ENCODE data around the gene BBS9.

BBS9 gene

DNA sequence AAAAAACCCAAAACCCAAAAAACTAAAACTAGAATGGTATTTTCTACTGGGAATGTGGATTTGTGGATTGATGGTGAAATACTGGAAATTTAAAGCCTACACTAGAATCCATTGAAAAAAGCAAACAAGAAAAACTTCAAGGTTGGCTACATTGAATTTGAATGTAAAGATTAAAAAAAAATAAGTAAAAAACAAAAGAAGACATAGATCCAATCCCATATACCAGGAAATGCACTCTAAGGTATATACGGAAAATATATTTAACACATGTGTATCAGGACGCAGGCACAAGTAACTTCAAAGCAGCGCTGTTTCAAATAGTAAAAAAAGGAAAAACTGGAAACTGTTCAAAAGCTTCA lies 754 bp upstream of the BBS9 start:
- no peak for ATAC-seq

DNA sequence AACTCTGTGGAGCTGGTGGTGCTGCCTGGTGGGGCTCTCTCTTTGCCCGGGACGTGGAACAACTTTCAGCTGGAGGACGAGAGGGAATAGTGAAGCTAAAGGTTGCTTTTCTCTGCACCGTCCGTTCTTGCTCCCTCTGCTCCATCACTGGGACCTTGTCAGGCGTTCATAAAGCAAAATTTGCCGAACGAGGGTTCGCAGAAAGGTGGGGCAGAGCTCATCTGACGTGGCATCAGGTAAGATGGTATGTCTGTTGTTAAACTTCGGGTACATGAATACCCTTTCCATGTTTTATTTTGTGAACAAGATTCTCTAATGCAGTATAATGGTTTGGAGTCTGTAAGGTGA lies 416 bp downstream of the BBS9 start:
- peak in 1 of 2 donors; percentile 1 for ATAC-seq

DNA sequence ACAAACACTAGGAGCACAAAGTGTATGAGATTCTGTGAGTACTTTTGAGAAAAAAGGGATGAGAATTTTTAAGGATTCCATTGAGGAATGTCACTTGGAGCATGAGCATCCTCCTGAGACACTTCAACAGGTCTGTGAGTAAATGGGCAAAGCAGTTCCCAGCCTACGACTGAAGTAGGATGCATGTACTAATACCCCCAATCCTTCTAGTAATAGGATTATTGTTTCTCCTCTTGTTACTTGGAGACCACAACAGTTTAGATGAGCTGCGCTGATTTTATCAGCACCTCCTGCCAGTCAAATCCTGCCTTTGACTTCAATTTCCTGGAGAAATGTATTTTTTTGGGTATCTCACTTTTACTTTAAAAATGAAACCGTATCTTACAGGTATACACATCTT lies 820 bp downstream of the BBS9 start:
- ATAC-seq: no peak

DNA sequence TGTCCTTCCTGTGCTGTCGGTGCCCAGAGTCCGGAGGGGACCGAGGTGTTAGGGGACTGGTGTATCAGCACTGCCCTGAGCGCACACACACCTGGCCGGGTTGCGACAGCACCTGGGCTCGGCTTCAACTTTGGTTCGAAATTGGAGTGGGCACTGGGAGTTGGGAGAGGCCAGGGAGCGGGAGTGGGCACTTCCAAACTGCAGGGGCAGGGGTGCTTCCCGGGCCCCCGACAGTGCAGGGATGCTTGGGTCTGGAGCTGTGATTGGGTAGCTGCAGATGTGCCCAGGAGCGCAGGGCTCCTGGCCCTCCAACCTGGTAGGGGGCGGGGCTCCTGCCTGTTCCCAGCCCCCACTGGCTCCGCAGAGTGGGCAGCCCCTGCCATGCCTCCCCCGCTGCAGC lies 7.7 kb downstream of the BBS9 start:
- no peak for ATAC-seq

DNA sequence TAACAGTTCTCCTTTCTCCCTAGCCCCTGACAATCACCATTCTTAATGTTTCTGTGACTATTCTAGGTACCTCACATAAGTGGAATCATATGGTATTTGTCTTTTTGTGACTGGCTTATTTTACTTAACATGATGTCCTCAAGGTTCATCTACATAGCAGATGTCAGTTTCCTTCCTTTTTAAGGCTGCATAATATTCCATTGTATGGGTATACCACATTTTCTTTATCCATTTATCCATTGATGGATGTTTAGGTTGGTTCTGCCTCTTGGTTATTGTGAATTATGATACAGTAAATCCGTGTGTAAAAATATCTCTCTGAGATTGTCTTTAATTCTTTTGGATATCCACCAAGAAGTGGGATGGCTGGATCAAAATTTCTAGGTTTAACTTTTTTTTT lies 13.2 kb downstream of the BBS9 start:
- ATAC-seq: no peak

DNA sequence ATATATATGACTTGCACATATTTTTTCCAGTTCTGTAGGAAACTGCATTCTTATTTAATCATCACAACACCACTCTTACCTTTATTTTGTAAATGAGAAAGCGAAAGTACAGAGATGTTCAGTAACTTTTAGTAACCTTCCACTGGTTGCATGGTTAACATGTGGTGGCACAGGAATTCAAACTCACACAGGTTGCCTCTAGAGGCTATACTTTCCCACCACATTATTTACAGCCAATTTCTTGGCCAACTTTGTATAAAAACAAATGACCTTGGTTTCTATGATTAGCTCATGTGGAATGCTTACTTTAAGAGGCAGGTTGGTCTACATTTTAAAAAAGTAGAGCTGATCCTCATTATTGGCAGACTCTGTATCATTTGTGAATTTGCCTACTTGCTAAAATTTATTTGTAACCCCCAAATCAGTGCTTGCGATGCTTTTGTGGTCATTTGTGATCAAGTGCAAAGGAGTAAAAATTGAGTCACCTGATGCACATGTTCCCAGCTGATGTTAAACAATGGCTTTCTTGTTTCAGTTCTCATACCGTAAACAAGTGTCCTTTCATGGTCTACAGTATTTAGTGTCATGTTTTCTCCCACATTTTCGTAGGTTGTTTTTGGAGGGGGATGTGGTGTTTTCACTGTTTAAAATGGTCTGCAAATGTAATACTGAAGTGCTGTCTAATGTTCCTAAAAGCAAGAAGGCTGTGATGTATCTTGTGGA lies 14.8 kb downstream of the BBS9 start:
- ATAC-seq: no peak

DNA sequence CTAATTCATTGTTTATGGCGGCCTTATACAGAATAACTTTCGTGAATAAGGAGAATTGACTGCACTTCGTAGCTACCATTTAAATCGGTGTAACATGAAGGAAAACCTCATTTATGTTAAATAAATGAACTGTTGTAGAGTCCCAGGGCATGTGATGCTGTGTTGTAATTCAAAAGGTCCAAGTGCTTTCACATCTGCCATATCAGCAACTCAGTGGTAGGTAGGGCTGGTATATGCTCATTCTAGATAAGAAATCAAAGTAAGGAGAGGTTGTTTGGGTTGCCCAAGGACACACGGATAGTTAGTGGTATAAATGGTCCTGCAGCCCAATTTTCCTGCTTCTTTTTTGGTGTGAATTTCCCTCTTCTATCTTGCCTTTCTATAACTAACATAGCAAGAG lies 15.8 kb downstream of the BBS9 start:
- ATAC-seq: no peak

DNA sequence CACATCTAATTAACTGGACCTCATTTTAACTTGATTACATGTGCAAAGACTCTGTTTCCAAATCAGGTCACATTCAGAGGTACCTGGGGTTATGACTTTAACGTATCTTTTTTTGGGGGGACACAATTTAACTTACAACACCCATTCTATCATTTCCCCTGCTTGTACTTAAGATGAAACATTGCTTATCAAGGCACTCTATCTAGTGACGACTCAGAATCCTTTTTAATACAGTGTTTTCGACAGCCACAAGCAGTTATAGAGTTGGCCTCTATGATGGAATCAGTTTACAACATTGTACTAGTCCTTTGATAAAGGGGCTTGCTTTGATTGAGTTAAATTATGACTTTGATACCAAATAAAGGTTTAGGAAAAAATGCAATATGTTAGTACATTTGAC lies 22.7 kb downstream of the BBS9 start:
- ATAC-seq: no peak

DNA sequence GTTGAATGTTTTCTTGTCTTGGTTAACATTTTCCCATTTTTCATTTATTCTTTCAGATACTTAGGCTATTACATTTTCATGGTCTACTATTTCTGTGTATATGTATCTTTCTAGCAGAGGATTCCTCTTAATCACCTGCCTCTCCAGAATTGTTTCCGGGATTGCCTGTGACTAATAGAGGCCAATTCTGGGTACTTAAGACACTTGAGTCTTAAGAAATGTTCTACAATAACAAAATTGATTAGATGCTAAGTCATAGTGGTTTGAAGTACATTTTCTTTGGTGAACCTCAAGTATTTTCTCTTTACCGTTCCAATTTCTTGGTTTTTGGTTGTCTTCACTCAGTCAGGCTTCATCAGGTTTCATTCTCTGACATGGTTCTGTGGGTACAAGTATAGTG lies 26.4 kb downstream of the BBS9 start:
- ATAC-seq: no peak

DNA sequence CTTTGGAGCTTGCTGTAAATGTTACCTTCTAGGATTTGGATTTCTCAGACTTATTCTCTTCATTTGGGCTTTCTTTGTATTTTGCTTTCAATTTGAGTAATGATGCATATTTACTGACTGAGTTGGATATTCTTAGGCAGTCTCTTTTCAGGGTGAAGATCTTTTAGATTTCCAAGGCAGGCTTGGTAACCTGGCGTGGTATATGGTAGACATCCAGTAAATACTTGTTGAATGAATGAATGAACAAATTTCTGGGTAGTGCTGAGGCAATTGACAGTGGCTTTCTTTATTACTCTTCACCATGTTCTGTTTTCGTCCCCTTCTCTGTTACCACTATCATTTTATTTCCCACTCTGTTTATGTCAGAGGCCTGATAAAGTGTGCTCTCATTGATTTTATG lies 27.1 kb downstream of the BBS9 start:
- ATAC-seq: no peak

DNA sequence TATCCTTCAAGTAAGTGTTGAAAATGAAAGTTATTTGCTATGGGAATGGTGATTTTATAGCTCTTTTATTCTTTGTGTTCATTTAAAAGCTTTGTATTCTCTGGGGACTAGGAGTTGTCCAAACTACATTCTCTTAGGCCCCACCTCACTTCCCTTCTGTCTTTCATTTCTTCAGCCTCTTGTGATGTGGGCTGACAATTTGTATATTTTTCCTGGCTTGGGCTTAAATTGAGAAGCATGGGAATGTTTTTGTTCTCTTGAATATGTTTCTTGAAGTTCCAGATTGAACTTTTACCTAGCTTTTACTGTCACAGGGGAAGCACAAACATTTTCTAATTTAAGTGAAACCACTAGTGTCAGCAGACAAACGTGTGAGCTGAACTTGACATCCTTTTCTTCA lies 27.9 kb downstream of the BBS9 start:
- no peak for ATAC-seq

DNA sequence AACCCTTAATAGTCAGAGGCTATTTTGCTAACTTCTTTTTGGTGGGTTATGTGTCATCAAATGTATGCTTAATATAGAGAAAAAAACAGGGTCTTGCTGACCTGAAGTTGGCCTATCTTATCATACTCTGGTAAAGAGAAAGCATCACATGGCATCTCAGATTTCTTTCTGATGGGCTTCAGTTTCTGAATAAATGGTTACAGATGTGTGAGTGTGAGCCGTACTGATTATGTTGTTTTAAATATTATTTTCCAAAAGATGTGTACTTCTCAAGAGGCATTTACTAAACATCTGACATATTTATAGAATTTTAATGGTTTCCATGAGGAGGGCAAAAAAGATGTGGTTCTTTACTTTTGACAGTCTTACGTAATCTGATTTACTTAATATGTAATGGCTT lies 28.4 kb downstream of the BBS9 start:
- no peak for ATAC-seq

DNA sequence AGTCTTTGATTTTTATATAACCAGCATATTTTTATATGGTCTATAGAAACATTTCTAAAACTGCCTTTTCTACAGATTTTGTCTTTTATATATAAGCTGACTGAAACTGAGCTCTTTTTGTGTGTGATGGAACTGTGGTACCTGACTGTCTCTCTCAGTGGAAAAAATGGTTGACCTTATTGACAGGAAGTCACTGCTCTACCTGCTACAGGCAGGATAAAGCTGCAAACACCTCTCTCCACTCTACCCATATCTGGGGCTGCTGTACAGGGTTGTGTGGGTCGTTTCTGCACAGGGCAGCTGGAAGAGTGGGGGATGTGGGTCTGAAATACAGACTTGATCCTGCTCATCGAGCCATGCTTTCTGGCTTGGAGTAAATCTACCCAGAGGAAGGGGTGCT lies 48.5 kb downstream of the BBS9 start:
- no peak for ATAC-seq

DNA sequence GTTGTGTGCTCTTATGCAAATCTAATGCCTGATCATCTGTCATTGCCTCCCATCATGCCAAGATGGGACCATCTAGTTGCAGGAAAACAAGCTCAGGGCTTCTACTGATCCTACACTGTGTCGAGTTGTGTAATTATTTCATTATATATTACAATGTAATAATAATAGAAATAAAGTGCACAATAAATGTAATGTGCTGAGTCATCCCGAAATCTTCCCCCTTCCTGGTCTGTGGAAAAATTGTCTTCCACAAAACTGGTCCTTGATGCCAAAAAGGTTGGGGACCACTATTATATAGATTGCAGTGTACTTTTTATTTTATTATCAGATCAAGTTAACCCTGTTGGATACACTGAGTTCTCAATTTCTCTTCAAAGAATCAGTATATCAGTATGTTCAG lies 50.2 kb downstream of the BBS9 start:
- ATAC-seq: no peak

DNA sequence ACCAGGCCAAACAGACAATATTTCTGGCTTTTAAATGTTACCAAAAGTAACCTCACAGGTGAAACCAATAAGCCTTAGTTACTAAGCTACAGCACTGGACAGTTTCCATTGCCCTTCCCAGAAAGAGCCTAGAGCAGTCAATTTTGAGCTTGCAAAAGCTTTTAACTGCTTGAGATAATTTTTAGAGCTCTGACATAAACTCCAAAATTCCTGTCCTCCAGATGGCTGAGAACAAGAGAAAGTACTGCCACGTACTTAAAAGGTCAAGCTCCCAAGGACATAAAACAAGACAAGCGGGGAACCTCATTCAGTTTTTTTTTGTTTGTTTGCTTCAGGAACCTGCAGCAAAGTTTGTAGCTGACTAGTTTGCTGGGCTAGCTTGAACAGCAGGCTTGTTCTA lies 54.1 kb downstream of the BBS9 start:
- no peak for ATAC-seq

DNA sequence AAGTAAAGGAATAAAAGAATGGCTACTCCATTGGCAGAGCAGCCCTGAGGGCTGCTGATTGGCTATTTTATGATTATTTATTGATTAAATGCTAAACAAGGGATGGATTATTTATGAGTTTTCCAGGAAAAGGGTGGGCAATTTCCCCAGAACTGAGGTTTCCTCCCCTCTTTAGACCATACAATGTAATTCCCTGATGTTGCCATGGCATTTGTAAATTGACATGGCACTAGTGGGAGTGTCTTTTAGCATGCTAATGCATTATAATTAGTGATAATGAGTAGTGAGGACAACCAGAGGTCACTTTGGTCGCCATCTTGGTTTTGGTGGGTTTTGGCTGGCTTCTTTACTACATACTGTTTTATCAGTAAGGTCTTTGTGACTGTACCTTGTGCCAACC lies 55.5 kb downstream of the BBS9 start:
- no peak for ATAC-seq

DNA sequence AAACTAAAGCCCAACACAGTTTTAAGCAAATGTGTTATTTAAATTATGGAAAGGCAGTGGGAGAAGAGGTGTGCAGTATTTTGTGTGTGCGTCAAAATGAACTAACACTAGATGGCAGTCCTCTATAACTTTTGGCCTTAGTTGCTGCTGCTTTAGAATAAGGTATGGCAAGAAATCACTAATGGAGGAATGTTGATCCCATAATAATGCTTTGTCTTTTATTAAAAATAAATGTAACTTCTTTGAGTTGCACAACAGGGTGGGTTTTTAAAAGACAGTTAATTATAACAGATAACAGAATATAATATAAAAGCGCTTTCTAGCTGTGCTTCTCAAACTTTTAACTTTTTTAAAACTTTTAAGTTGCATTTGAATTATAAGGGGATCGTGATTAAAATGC lies 56.4 kb downstream of the BBS9 start:
- no peak for ATAC-seq

DNA sequence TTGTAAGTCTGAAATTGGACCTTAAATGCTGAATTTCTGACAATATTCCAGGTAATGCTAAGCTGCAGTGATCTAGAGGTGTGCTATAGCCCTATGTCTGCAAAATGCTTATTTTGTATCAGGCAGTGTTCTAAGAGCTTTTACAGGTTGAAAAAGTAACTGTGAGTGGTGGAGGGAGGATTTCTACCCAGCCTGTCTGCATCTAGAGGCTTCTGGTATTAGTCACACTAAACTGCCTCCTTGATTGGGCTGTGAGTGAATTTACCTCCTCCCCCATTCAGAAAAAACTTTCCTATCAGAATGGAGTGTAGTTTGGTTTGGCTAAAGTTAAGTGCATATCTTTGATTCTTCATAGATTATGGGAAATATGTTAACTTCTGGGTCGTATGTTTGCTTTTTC lies 56.8 kb downstream of the BBS9 start:
- ATAC-seq: no peak

DNA sequence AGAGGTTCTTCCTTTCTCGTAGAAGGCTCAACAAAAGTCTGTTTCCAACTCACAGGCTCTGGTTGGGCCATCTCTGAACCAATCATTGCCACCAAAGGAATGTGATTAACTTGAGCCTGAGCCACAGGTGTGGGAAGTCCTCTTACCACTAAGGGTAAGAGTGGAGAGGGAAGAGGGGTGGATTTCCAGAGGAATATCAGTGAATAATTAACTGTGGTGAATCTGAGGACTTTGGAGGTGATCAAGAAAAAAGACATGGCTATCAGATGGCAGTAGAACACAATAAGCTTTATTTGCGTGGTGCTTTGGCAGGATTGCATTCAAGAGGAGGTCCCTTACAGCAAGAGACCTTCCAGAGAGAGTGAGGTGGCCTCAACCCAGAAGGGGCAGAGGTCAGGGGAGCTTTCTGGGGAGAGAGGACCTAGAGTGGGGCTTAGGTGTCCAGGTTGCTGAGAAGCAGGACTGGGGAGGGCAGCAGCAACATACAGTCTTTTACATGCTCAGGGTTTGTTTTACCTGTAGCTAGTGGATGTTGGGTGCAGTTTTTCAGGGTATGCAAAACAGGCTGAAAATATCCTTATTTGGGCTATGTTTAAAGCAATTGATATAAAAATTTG lies 61.4 kb downstream of the BBS9 start:
- ATAC-seq: no peak

DNA sequence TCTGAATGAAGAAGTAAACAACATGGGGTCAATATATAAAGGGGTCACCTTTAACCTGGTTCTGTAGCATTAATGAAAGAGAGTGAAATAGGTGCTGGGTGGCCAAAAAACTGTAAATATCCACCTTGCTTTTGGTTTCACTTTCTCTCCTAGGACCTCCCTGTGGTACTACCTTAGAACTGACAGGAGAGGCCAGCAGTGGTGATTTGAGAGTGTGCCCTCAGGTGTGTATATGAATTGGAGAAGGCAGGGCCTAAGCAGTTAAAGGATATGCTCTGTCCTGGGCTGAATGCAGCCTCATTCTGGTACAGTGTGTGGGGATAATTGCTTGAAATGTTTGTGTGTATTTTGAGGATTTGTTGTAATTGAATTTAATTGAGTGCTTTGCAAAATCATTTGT lies 62.0 kb downstream of the BBS9 start:
- peak; percentile 44 to 48 for ATAC-seq

DNA sequence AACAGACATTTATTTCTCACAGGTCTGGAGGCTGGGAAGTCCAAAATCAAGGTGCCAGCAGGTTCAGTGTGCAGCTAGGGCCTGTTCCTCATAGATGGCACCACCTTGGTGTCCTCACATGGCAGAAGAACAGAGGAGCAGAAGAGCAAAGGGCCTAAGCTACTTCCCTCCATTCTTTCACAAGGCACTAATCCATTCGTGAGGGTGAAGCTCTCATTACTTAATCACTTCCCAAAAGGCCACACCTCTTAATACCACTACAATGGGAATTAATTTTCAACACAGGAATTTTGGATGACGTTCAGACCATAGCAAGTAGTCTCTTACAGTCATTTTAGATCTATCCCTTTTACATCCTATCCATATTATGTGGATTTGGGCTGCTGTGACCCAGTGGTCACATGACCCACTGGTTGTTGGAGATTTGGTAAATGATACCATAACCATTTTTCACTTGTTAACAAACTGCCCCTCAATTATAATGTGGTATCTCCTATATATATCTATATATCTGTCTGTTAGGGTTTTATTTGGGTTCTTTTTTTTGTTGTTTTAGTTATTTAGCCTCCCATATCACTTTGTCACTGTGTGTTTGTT lies 63.4 kb downstream of the BBS9 start:
- ATAC-seq: no peak

DNA sequence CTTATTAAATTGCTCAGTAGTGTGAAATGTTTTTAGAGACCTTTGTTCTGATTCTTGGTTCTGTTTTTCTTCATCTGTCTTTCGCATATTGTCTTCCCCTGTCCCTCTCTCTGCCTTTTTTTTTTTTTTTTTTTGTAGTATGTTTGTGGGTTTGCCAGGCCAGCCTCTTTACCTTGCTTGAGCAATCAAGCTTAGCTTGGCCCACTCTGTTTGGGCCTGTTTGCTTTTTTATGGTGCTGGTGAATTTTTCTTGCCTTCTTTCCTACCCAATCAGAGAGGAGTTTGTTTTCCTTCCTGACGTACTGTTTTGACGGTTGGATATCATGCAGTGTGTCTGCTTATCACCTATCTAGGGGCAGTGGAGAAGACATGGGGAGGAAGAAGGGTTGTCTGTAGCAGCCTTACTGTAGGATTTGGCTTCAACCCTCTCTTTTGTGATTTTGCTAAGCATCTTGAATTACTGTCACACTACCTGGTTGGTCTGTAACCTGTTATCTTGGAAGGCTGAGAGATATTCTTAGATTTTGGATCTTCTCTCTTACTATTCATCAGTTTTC lies 64.0 kb downstream of the BBS9 start:
- ATAC-seq: no peak

DNA sequence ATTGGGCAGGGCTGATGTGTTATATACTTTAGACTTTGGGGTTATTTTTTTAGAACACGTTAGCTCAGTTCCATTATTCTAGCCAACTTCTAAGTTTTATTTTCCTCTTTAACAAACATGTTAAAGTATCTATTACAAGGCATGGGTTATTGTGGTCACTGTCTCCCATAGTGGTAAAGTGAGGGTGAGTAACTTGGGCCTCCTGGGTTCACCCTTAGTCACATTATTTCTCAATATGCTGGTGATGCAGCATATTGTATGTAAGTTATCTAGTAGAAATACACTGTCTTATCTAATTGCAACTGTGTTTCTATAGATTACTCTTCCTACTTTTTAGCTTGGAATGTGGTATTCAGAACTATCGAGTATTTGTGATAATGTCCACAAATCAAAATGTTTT lies 65.9 kb downstream of the BBS9 start:
- ATAC-seq: no peak

DNA sequence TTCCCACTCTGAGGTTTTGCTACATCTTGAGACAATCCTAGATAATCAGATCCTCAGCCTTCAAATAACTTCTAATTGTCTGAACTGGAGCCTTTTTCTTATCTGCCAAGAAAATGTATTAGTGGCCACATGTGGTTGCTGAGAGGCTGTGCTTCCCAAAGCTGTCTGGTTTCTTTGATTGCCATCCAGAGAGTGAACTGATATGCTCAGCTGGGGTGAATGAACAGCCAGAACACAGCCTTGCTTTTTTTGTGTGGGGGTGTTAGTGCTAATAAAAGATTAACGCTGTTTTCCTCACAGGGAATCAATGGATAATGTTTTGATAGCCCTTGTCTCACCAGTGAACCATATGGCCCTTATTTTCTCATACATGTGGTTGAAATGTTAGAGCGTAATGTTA lies 66.9 kb downstream of the BBS9 start:
- no peak for ATAC-seq

DNA sequence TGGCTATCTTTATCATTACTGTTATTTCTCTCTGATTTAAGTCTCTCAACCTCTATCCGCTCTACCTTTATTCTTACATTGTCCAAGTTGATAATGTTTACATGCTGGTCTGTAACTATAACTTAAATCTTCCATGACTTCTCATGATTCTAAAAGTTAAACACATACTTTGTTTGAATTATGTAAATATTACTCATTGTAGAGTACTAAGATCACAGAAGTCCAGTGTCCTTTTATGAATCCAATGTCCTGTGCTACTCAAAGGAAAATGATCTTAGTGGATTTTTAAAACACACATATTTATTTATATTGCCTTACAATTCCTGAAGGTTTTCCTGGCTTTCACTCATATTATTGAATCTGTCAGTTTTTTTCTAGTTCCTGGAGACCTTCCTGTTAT lies 70.9 kb downstream of the BBS9 start:
- no peak for ATAC-seq
